Skin epidermis (tissue), 12 donors: ENCODE results near the gene TICAM1.
A peak's percentile ranks its signal among the peaks of the same experiment; 100 is the strongest.
"Not testable (repeated sequence)": the region's sequence is repeated elsewhere in the genome, so short reads cannot be mapped to it uniquely, and the experiment has no call there.

Experiments
- H3K27ac ChIP-seq, 21 experiments: fragments of 200-600 bp; sonication (generic) in 11 of 21; one replicate each; pipeline ENCODE4 v1.5.0; 2020; ENCODE audit warnings: mild to moderate bottlenecking in 3 of 21, inconsistent platforms in 2 of 21, moderate library complexity in 2 of 21
- H3K4me3 ChIP-seq, 7 experiments: fragments of 200-600 bp; sonication (generic) in 2 of 7; one replicate each; pipeline ENCODE4 v1.5.0; 2020; ENCODE audit warnings: inconsistent platforms in 2 of 7, mild to moderate bottlenecking in 2 of 7, moderate library complexity in 1 of 7

The TICAM1 gene

DNA sequence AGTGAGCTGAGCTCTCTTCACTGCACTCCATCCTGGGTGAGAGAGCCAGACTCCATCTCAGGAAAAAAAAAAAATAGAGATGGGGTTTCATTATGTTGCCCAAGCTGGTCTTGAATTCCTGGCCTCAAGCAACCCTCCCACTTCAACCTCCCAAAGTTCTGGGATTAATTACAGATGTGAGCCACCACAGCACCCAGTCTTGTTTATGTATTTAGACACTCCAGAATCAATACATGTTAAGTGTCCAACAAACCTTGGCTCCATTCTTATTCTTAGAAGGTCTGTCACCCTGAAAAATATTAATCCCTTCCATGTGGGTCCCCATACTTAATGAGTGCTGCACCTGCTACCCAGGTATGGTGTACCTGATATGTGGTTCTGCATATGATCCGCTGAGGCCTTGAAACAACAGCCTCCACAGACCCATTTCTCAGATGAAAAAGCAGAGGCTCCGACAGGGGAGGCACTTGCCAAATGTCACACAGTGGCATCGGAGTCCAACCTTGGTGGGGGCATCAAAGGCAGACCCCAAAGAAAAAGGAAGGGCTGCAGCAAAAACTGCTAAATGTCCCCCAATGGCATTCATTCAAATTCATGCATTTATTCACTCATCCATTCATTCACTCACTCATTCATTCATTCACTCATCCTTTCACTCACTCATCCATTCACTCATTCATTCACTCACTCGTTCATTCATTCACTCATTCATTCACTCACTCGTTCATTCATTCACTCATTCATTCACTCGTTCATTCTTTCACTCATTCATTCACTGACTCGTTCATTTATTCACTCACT lies 16.7 kb downstream of the TICAM1 start:
- H3K27ac ChIP-seq = peak overlapping the region in 10 of 21 experiments; percentile 7 to 94 (median 60)
- no peak overlapping the region for H3K4me3 ChIP-seq

DNA sequence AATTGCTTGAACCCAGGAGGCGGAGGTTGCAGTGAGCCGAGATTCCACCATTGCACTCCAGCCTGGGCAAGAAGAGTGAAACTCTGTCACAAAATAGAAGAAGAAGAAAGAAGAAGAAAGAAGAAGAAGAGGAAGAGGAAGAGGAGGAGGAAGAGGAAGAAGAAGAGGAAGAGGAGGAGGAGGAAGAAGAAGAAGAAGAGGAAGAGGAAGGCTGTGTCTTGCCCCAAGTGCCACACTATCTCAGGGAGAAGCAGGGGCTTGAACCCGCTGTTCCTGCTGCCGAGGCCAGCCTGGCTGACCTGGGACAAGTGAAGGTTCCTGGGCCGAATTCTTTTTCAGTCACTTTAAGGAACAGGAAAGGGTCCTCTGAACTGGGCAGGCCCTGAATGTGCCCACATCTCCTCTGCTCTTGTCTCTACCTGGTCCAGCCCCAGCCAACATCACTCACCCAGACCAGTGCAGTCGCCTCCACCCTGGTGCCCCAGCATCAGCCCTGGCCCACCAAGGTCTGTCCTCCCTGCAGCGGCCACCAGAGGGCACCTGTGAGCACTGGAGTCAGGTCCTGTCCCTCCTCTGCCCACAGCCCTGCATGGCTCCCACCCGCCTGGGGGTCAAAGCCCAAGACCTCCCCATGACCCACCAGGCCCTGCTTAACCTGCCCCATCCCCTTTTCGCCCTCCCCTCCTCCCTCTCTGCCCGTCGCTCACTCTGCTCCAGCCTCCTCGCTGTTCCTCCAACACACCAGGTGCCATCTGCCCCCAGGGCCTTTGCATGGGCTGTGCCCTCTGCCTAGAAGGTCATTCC lies 20.0 kb downstream of the TICAM1 start:
- peak overlapping the region in 15 of 21 experiments; percentile 3 to 94 (median 87) for H3K27ac ChIP-seq
- H3K4me3 ChIP-seq = no peak overlapping the region

DNA sequence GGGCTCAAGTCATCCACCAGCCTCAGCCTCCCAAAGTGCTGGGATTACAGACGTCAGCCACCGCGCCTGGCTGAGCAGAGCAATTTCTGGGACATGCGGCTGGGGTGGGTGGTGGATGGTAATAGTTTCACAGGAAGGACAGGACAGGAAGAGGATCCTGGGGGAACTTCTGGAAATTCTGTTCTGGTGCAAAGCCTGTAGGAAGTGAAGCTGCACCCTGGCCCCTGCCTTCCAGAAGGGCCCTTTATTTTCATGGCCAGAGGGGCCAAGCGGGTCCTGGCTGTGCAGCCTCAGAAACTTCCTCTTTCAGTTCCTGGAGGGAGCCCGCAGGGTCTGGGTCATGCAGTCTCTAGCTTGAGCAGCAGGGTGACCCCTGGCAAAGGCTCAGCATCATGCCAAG lies 24.3 kb downstream of the TICAM1 start:
- Histone ChIP-seq H3K27ac (peak overlapping the region in 3 of 21 experiments; percentile 25 to 70 (median 61)), H3K4me3 (no peak overlapping the region)

DNA sequence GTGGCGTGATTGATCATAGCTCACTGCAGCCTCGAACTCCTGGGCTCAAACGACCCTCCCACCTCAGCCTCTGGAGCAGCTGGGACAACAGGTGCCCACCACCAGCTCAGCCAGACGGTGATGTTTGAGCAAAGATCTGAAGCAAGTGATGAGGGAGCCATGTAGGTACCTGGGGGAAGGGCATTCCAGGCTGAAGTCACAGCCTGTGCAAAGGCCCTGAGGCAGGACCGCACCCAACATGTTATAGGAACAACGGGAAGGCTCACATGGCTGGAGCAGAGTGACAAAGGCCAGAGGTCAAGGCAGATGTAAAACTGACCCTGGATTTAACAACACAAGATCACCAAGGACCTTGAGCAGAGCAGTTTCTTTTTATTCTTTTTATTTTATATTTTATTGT lies 25.1 kb downstream of the TICAM1 start:
- peak overlapping the region in 1 of 21 experiments; percentile 49 for H3K27ac ChIP-seq
- no peak overlapping the region for H3K4me3 ChIP-seq

DNA sequence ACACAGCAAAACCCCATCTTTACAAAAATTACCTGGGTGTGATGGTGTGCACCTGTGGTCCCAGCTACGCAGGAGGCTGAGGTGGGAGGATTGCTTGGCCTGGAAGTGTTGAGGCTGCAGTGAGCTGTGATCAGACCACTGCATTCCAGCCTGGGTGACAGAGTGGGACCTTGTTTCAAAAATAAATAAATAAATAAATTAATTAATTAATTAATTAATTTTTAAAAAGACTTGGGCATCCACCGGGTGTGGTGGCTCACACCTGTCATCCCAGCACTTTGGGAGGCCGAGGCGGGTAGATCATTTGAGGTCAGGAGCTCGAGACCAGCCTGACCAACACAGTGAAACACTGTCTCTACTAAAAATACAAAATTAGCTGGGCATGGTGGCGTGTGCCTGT lies 26.4 kb downstream of the TICAM1 start:
- not testable (repeated sequence) for H3K4me3 ChIP-seq, H3K27ac ChIP-seq

DNA sequence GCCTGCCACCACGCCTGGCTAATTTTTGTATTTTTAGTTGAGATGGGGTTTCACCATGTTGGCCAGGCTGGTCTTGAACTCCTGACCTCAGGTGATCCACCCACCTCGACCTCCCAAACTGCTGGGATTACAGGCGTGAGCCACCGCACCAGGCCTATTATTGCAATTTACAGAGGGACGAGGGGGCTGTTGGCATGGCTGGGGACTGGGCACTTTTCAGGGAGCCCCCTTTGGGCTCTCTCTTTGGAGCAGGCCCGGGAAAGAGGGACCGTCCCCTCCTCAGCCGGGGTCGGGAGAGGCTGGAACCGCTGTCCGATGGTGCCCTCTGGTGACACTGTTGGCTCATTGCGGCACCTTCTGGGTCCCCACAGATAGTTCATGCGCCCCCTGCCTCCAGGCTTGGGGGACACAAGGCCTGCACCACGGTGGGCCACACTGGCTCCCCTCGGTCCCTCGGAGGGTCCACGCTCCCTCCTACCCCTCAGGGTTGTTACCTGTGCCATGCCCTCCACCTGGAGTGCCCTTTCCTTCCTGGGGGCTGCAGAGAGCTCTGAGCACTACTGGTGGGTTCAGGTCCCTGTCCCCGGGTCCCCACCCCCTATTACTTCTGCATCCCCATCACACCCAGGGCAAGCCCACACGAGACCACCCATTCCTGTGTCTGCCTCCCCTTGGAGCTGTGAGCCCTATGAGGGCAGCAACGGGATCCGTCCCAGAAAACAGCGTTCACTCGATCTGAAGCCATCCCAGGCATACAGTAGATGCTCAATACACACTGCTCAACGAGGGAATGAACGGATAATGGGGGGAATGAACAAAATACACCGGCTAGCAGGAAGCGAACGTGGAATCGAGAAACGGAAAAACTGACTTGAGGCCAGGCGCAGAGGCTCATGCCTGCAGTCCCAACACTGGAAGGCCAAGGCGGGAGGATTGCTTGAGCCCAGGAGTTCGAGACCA lies 27.5 kb downstream of the TICAM1 start:
- no peak overlapping the region for H3K27ac ChIP-seq
- no peak overlapping the region for H3K4me3 ChIP-seq

DNA sequence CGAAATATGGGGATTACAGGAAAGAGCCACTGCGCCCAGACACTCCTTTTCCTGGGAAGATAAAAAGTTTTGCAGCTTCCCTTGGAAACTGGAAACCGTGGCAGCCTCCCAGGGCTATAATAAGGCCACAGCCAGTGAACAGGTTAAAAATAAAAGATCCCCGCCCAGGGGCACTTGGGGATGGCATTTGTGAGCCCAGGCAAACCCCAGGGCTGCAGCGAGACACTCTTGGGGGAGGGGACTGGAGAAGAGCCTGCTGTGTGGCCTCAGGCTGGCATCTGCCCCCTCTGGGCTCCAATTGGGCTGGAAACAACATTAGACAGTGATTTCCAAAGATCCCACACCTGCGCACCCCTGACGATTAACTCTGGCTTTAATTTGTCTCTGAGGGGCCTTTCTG lies 28.8 kb downstream of the TICAM1 start:
- Histone ChIP-seq H3K4me3 (no peak overlapping the region), H3K27ac (no peak overlapping the region)

DNA sequence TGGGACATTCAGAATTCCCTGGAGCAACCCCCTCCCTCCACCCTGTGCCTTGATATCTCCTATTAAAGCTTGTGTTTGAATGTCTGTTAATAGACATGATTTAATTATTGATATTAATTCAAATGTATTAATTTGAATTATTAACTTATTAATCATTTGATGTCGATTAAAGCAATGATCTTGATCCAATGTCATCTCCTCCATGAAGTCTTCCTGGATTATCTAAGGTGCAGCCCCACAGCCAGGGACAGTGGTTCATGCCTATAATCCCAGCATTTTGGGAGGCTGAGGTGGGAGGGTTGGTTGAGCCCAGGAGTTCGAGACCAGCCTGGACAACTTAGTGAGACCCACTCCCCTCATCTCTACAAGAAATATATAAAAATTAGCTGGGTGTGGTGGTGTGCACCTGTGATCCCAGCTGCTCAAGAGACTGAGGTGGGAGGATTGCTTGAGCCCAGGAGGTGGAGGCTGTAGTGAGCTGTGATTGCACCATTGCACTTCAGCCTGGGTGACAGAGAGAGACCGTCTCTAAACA lies 30.4 kb downstream of the TICAM1 start:
- Histone ChIP-seq H3K4me3 (peak overlapping the region in 1 of 7 experiments; percentile 7), H3K27ac (peak overlapping the region in 12 of 21 experiments; percentile 25 to 90 (median 64))

DNA sequence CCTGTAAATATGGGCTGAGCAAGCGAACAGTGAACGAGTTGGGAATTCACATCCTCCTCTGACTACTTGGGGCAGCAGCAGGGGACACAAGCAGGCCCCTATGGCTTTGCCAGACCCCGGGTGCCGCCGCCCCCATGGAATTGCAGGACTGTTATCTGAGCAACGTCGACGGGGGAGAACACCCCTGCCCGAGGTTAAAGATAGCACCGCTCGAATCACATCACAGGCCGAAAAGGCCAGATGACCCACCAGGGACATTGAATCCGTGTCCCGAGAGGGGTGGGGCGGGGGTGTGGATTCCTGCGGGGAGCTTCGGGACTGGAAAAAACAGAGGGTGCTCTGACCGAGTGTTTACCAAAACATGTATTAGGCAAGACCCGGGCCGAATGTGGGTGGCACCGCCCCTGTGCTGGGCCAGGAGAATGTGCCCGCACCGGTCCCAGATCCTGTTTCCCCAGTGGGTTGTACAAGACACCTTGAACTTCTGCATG lies 30.9 kb downstream of the TICAM1 start:
- peak overlapping the region in 1 of 7 experiments; percentile 7 for H3K4me3 ChIP-seq
- peak overlapping the region in 19 of 21 experiments; percentile 46 to 90 (median 79) for H3K27ac ChIP-seq

DNA sequence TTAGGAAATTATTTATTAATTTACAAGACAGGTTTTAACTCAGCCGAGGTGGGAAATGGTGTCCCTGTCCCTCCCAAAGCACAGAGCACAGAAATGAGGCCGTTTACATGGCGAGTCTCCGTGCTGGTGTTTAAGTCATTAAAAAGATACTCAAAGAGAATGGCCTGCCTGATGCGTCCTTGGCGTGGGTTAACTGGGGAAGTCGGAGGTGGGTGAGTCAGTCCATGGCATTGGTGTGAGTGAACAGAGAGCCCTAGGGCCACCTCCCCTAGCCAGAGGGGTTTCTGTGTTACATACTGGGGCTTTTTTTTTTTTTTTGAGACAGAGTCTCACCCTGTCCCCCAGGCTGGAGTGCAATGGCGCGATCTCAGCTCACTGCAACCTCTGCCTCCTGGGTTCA lies 36.1 kb downstream of the TICAM1 start:
- Histone ChIP-seq H3K4me3 (peak overlapping the region in 1 of 7 experiments; percentile 25), H3K27ac (peak overlapping the region in 18 of 21 experiments; percentile 8 to 75 (median 54))

DNA sequence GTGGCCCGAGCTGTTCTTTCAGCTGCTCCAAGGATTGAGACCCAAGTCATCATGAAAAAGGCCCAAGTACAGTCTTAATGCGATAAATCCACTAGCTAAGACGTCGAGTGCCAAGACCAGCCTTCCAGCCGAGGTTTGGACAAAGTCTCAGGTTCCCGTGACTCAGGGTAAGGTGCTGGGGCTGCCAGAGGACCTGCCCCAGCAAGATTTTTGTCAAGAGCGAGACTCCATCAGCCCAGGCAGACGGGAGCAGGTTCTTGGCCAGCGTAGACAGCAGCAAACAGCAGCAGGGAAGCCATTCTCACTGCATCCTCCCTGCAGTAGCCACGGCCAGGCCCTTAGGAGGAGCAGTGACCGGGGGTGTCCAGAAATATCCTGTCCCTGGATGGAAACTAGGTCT lies 36.5 kb downstream of the TICAM1 start:
- Histone ChIP-seq H3K27ac (peak overlapping the region in 17 of 21 experiments; percentile 8 to 75 (median 57)), H3K4me3 (peak overlapping the region in 1 of 7 experiments; percentile 25)

DNA sequence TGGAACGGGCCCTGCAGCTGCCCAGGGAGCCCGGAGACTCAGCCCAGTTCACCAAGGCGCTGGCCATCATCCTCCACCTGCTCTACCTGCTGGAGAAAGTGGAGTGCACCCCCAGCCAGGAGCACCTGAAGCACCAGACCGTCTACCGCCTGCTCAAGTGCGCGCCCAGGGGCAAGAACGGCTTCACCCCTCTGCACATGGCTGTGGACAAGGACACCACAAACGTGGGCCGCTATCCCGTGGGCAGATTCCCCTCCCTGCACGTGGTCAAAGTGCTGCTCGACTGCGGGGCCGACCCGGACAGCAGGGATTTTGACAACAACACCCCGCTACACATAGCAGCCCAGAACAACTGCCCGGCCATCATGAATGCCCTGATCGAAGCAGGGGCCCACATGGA lies 38.2 kb downstream of the TICAM1 start:
- H3K27ac ChIP-seq = peak overlapping the region in 3 of 21 experiments; percentile 8 to 98 (median 57)
- peak overlapping the region in 2 of 7 experiments; percentile 25 to 98 for H3K4me3 ChIP-seq

DNA sequence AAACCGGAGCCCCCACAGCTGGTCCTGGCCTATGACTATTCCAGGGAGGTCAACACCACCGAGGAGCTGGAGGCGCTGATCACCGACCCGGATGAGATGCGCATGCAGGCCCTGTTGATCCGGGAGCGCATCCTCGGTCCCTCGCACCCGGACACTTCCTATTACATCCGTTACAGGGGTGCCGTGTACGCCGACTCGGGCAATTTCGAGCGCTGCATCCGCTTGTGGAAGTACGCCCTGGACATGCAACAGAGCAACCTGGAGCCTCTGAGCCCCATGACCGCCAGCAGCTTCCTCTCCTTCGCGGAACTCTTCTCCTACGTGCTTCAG lies 38.7 kb downstream of the TICAM1 start:
- peak overlapping the region in 6 of 21 experiments; percentile 91 to 98 (median 97) for H3K27ac ChIP-seq

DNA sequence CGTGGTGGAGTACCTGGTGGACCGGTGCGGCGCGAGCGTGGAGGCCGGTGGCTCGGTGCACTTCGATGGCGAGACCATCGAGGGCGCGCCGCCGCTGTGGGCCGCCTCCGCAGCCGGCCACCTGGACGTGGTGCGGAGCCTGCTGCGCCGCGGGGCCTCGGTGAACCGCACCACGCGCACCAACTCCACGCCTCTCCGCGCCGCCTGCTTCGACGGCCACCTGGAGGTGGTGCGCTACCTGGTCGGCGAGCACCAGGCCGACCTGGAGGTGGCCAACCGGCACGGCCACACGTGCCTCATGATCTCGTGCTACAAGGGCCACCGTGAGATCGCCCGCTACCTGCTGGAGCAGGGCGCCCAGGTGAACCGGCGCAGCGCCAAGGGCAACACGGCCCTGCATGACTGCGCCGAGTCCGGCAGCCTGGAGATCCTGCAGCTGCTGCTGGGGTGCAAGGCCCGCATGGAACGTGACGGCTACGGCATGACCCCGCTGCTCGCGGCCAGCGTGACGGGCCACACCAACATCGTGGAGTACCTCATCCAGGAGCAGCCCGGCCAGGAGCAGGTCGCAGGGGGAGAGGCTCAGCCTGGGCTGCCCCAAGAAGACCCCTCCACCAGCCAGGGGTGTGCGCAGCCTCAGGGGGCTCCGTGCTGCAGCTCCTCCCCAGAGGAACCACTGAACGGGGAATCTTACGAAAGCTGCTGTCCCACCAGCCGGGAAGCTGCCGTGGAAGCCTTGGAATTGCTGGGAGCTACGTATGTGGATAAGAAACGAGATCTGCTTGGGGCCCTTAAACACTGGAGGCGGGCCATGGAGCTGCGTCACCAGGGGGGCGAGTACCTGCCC lies 39.3 kb downstream of the TICAM1 start:
- peak overlapping the region; percentile 88 to 98 (median 95) for H3K4me3 ChIP-seq
- peak overlapping the region; percentile 60 to 99 (median 97) for H3K27ac ChIP-seq

More for the DNA sequence above, 38.7 kb downstream of the TICAM1 start:
- peak overlapping the region; percentile 88 to 98 (median 95) for H3K4me3 ChIP-seq

DNA sequence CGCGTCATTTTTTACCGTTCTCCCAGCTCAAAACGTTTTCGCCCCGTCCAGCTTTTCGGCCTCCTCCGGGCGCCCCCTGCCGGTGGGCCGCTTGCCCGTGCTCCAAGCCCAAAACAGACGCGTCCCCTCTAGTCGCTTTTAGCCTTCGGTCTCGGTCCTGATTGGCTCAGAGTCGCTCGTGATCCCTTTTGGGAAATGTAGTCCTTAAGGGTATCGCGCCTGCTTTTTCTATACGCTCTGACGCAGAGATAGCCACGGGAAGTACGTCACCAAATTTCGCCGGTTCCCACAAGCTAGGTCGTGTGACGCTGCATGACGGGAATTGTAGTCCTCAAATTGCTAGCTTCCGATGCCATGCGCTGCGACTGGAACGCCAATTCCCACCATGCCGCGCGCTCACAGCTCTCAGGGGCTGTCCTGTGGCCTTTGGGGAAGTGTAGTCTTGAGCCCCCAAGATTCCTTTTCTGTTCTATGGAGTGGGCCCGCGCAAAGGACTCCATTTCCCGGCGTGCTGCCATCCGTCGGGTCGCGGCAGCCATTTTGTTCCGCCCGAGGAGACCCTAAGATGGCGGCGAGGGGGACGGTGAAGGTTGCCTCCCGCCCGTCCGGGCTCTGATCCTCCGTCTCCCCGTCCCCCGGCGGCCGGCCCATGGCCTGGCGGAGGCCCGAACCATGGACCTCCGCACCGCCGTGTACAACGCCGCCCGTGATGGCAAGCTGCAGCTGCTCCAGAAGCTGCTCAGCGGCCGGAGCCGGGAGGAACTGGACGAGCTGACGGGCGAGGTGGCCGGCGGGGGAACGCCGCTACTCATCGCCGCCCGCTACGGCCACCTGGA lies 40.1 kb downstream of the TICAM1 start, which contains the start of gene FEM1A:
TSS of gene FEM1A (plus strand) at position 552 of the 836 bp plus-strand sequence. CDS start at position 673, 121 bp downstream.
- peak within 1 kb of the TSS; percentile 88 to 98 (median 95) for H3K4me3 ChIP-seq
- H3K27ac ChIP-seq = peak within 1 kb of the TSS; percentile 60 to 99 (median 97)

DNA sequence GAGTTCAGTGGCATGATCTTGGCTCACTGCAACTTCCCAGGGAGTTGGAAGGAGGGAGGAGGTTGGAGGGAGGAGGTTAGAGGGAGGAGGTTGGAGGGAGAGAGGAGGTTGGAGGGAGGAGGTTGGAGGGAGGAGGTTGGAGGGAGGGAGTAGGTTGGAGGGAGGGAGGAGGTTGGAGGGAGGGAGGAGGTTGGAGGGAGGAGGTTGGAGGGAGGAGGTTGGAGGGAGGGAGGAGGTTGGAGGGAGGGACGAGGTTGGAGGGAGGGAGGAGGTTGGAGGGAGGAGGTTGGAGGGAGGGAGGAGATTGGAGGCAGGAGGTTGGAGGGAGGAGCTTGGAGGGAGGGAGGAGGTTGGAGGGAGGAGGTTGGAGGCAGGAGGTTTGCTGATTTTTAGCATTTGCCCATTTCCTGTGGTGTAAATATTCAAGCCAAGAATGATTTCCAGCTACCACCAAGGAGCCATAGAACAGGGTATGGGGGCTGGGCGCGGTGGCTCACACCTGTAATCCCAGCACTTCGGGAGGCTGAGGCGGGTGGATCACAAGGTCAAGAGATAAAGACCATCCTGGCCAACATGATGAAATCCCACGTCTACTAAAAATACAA lies 45.0 kb downstream of the TICAM1 start:
- H3K27ac ChIP-seq, H3K4me3 ChIP-seq: not testable (repeated sequence)

DNA sequence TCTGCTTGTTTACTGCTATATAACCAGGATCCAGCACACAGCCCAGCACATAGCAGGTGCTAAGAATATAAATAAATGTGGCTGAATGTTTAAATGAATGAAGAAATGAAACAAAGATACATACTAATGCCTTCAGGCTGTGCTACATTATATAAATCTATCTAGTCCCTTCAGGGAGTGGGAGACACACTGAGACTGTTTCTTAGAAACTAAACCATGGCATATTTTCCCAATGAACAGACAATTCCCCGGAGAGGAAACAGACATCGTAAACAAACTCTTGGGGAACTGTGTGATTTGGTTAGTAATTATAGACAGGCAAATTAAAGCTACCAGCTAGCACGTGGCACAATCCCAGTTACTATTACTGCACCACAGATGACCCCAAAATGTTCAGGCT lies 49.7 kb downstream of the TICAM1 start:
- H3K4me3 ChIP-seq = no peak overlapping the region
- H3K27ac ChIP-seq = no peak overlapping the region
